Right lobe of liver (tissue), 6 donors: ENCODE results near the gene NSD1. TPM values are rescaled to one million over a fixed set of nuclear protein-coding genes. Genes with fewer than 3 reads are reported as not detected.

Experiments used
- ATAC-seq, 4 donors: fragments of 200-7000 bp; cut with Tn5 transposase; one replicate each; pipeline ENCODE4 v1.9.1; 2020; ENCODE audit warnings: mild to moderate bottlenecking in 4 of 4, moderate library complexity in 4 of 4
- DNase-seq, 3 donors: peaks; one replicate each; pipeline ENCODE4 v3.0.0-alpha.2; 2020
- H3K27ac ChIP-seq, 3 donors: fragments of 200-600 bp; one replicate each; pipeline ENCODE4 v1.8.0; 2022
- H3K27me3 ChIP-seq, 2 donors: fragments of 200-600 bp; one replicate each; pipeline ENCODE4 v1.8.0; 2022
- H3K36me3 ChIP-seq, 4 donors: fragments of 200-600 bp; sonication (generic) in 1 of 4; one replicate each; pipeline versions ENCODE4 v1.5.1 to v1.8.0; 2017 to 2022; ENCODE audit warnings: control low read depth in 1 of 4
- H3K4me1 ChIP-seq, 4 donors: fragments of 200-600 bp; sonication (generic) in 1 of 4; one replicate each; pipeline versions ENCODE4 v1.5.1 to v1.8.0; 2017 to 2022; ENCODE audit warnings: control low read depth in 1 of 4
- H3K4me3 ChIP-seq, 3 donors: fragments of 200-600 bp; one replicate each; pipeline ENCODE4 v1.8.0; 2022
- H3K9me3 ChIP-seq, 4 donors: fragments of 200-600 bp; sonication (generic) in 1 of 4; one replicate each; pipeline versions ENCODE4 v1.5.1 to v1.8.0; 2017 to 2022; ENCODE audit warnings: control low read depth in 1 of 4
- POLR2A ChIP-seq: fragments of 450-650 bp; IDR thresholded peaks from one replicate; pipeline ENCODE4 v1.6.1; 2017; ENCODE audit warnings: antibody characterized with exemption, mild to moderate bottlenecking
- WGBS: methylation state at CpG from one replicate; pipeline ENCODE4 v1.1.6; 2018; ENCODE audit warnings: low coverage, low lambda C conversion rate; ENCODE audit not compliant: insufficient coverage; ENCODE audit errors: missing lambda C conversion rate; 5-methylcytosine and 5-hydroxymethylcytosine counted together
- intact Hi-C, 2 donors: fragments of 100-400 bp; cut with DNase I; formaldehyde crosslinking; loops; one replicate each; pipeline versions ENCODE4 v1.11.2 to v1.14.1; 2022
- total RNA-seq, 6 experiments: library from RNA; depleted of rRNA in 2 of 6; stranded (reverse); fragments of >200 nt in 2 of 6; fragmentation: NEBNext Ultra II Directional in 3 of 6; extraction: Animal tissue kit (Norgen Biotek cat#: 25700) in 3 of 6; gene quantifications; one replicate each; pipeline versions ENCODE4 v1.1.0 to v1.2.4, GENCODE V29; 2016 to 2023
- TF ChIP-seq, protein P1 (sequence below), 4 donors: fragments of 200-600 bp in 3 of 4; fragments of 450-650 bp in 1 of 4; IDR thresholded peaks; one replicate each; pipeline versions ENCODE4 v1.5.1 to v1.8.0; 2016 to 2022; ENCODE audit warnings: antibody characterized with exemption in 4 of 4, mild to moderate bottlenecking in 2 of 4
- donor health status: DM: no; HTN: yes; CAD: no.
- donor health status: DM: no; HTN: no; CAD: no.
- donor health status: DM: no; HTN: no; CAD: no.
- donor health status: DM: no; HTN: yes; CAD: no.
- donor health status: DM: no; HTN: yes; CAD: no.

The NSD1 gene
- total RNA-seq, 6 experiments from 2014 or later: 13.1 to 33.1 (median 23.6) TPM

DNA sequence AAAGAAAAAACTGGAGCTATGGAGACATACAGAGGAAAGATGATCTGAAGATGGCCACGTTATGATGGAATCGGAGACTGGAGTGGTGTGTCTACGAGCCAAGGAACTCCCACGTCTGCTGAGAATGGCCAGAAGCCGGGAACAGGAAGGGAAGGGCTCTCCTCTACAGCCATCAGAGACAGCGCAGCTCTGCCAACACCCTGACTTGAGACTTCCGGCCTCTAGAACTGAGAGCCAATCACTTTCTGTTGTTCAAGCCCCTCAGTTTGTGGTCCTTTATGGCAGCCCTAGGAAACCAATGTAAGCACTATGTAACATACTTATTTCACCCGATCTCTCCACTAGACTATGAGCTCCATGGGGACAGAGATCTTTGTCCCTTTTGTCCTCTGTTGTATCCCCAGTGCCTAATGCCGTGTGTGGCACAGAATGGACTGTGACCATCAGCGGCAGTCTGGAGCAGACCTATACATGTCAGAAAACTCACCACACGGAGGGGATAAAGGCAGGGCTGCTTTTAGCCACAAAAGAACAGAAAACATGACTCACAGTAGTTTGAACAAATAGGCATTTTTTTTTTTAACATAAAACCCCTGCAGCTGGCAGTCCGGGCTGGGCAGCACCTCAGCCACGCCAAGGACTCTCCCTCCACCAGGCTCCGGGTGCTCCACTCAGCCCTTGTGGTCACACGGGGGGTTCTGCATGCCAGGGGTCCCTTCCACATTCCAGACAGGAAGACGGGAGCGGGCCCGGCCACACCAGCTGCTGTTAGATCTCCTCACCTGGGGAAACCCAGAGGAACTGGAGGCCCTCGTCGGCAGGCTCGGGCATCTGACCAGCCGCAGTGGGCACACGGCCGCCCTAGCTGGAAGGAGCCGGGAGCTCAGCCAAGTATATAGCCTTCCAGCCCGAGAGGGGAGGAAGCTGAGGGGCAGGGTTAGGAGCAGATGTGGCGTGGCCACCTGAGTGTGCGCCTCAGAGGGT lies 194.3 kb downstream of the NSD1 start:
- no peak overlapping the region for H3K4me3 ChIP-seq
- H3K9me3 ChIP-seq: no peaks in the 10 kb centered on the region
- peaks cover 0 to 22% (median 10%) of the 10 kb centered on the region in 4 donors for H3K36me3 ChIP-seq
- DNase-seq: peak in 1 of 3 donors; percentile 49
- TF ChIP-seq, protein P1, sequence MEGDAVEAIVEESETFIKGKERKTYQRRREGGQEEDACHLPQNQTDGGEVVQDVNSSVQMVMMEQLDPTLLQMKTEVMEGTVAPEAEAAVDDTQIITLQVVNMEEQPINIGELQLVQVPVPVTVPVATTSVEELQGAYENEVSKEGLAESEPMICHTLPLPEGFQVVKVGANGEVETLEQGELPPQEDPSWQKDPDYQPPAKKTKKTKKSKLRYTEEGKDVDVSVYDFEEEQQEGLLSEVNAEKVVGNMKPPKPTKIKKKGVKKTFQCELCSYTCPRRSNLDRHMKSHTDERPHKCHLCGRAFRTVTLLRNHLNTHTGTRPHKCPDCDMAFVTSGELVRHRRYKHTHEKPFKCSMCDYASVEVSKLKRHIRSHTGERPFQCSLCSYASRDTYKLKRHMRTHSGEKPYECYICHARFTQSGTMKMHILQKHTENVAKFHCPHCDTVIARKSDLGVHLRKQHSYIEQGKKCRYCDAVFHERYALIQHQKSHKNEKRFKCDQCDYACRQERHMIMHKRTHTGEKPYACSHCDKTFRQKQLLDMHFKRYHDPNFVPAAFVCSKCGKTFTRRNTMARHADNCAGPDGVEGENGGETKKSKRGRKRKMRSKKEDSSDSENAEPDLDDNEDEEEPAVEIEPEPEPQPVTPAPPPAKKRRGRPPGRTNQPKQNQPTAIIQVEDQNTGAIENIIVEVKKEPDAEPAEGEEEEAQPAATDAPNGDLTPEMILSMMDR (IDR thresholded peaks at IDR 0.05): no peak
- no peak for TF ChIP-seq POLR2A
- WGBS: 63% methylated on average over 11 of the region's 28 CpGs
- peaks cover 0 to 12% (median 4%) of the 10 kb centered on the region in 4 donors for H3K4me1 ChIP-seq
- intact Hi-C loops: no loop called here
- H3K27me3 ChIP-seq: no peaks in the 10 kb centered on the region
- ATAC-seq: peak; percentile 30 to 60 (median 52)
- peak overlapping the region in 1 of 3 donors; percentile 24 for H3K27ac ChIP-seq

DNA sequence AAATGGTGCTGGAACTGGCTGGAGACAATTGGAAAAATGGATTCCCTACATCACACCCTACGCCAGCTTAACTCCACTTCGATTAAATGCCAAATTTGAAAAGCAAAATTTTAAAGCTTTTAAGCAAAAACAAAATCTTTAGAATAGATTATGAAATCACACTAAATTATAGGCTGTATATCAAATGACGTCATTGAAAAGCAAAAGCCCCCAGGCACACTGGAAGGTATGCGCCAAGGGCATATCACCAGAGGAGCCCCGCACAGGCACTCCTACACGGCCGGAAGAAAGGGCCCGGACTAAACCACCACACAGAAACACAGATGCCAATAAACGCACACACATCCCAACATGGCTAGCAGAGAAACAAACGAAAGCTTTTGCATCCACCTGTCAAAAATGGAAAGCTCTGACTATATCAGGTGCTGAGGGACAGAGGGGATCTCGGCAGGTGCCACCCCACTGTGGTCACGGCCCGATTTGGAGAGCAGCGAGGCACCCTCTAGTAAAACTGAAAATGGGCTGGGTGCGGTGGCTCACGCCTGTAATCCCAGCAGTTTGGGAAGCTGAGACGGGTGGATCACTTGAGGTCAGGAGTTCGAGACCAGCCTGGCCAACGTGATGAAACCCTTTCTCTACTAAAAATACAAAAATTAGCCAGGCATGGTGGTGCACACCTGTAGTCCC lies 195.1 kb downstream of the NSD1 start:
- ATAC-seq (no peak), DNase-seq (peak in 1 of 3 donors; percentile 21)
- WGBS: 87% methylated on average over 11 of the region's 19 CpGs
- H3K9me3 ChIP-seq: no peaks in the 10 kb centered on the region
- peaks cover 0 to 30% (median 16%) of the 10 kb centered on the region in 4 donors for H3K36me3 ChIP-seq
- peaks cover 0 to 12% (median 4%) of the 10 kb centered on the region in 4 donors for H3K4me1 ChIP-seq
- intact Hi-C loops: no loop called here
- no peak overlapping the region for H3K4me3 ChIP-seq
- TF ChIP-seq, protein P1 (IDR thresholded peaks at IDR 0.05): no peak
- no peak for TF ChIP-seq POLR2A
- H3K27me3 ChIP-seq: no peaks in the 10 kb centered on the region
- no peak overlapping the region for H3K27ac ChIP-seq

DNA sequence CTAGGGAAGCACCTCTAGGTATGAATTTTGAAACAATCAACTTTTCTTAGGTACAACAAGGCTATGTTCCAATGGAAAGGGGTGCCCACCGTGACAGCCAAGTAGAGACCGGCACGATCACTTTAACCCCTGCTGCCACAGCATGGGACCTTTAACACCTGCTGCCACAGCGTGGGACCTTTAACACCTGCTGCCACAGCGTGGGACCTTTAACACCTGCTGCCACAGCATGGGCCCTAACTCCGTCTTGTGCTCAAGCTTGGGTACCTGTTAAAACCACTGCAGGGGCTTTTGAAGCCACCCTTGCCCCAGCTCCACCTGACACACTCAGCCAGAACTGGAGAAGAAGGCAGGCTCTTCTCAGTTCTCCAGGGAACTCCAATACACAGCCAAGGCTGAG lies 196.3 kb downstream of the NSD1 start:
- DNase-seq (peak in 1 of 3 donors; percentile 27), ATAC-seq (no peak)
- no peak for TF ChIP-seq POLR2A
- TF ChIP-seq, protein P1 (IDR thresholded peaks at IDR 0.05): no peak
- Histone ChIP-seq H3K27ac (no peak overlapping the region), H3K27me3 (no peaks in the 10 kb centered on the region), H3K4me1 (peaks cover 0 to 14% (median 4%) of the 10 kb centered on the region in 4 donors), H3K36me3 (peaks cover 0 to 42% (median 22%) of the 10 kb centered on the region in 4 donors), H3K4me3 (no peak overlapping the region), H3K9me3 (no peaks in the 10 kb centered on the region)
- WGBS: no CpG with 5 or more reads among the region's 6 CpGs
- intact Hi-C loops: no loop called here

DNA sequence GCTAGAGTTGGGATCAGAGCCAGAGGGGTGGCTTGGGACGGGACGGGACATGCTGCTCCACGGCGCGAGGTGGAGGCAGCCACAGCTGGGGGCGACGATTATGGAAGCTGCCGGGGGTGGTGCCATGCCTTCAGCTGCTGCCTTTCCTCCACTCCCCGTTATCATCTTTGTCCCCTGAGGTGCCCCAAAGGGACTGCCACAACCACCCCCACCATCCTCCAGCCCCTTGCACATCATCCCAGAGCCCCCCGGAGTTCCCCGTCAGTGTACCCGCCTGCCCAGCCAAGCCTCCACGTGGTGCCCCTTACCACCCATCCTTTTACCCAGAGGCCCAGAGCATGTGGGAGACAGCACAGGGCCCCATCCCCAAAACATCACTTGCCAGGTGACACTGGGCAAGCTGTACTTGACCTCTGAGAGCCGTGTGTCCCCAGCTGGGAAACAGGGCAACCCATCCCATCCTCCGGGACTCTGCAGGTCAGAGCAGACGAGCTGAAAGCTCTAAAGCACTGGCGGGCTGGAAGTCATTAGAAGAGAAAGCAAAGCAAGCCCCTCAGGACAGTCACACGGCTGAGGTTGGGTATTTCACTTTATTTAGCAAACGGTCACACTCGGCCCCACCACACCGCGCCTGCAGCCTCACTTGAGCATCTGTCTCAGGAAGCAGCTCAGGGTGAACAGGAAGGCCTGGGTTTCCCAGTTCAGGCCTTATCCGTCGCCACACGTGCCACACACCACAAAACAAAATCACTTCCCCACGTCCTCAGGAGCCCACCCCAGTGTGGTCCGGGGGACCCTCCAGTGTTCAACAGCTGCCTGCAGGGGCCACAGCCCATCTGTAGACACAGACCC lies 197.6 kb downstream of the NSD1 start:
- DNase-seq: peak in 2 of 3 donors; percentile 20 to 51

More for the DNA sequence above, 197.6 kb downstream of the NSD1 start:
- Histone ChIP-seq H3K36me3 (peaks cover 0 to 53% (median 29%) of the 10 kb centered on the region in 4 donors), H3K9me3 (no peaks in the 10 kb centered on the region), H3K4me3 (no peak overlapping the region), H3K4me1 (peaks cover 0 to 18% (median 4%) of the 10 kb centered on the region in 4 donors), H3K27ac (no peak overlapping the region), H3K27me3 (no peaks in the 10 kb centered on the region)
- peak in 1 of 4 donors; percentile 9 for ATAC-seq
- 66% methylated on average over 15 of the region's 27 CpGs for WGBS
- intact Hi-C loops: no loop called here
- TF ChIP-seq, protein P1 (IDR thresholded peaks at IDR 0.05): no peak
- no peak for TF ChIP-seq POLR2A
